A375 (cell line): ENCODE results near the gene CDH2. TPM values are rescaled to one million over a fixed set of nuclear protein-coding genes. Genes with fewer than 3 reads are reported as not detected.

Experiments
- total RNA-seq: library from RNA; depleted of rRNA; stranded (reverse); fragments of >200 nt; shearing (Covaris generic); gene quantifications from 2 replicates; pipeline ENCODE4 v1.2.3, GENCODE V29; 2014; rRNA removed

The CDH2 gene
- 37.2 and 37.7 TPM in 2 replicates for total RNA-seq

DNA sequence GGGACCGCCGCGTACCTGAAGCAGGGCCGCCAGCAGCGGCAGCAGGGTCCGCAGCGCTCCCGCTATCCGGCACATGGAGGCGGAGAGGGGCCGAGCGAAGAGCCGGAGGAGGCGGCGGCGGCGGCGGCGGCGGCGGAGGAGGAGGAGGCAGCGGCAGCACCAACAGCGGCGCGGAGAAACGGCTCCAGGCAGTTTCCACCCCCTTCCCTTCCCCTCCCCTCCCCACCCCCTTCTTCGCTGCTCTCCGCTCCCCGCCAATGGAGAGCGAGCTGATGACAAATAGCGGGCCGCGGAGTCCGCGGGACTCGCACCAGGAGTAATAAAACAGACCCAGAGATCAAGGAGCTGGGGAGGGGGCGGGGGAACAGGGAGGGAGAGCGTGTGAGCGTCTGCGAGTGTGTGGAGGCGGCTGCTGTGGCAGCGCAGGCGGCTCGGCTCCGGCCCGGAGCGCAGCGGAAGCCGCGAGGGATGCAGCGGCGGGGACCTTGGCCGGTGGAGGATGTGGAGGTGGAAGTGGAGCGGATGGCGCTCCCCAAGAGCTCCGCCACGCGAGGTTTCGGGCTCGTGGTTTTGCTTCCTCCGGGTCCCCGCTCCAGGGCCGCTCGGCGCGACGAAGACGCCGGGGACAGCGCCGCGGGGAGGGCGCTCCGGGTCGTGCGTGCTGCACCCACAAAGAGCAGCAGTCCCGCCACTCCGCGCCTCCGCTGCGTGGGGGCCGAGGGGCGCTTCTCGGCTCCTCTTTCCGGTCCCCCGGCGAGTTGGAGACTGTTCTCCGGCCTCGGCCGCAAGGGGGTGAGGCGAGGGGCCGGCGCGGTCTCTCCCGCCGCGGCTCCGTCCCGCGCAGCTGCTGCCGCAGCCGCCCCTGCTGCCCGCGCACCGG lies at the start of gene CDH2:
Gene CDH2 (minus strand): TSS at position 183 of the 880 bp plus-strand sequence. CDS start 108 bp downstream, at position 75.

